DOHH2 (cell line): ENCODE measurements around the gene IRS1.

Experiments used
- EZH2phosphoT487 ChIP-seq: fragments of 200-600 bp; sonication (generic); IDR thresholded peaks from 2 replicates; pipeline ENCODE4 v1.6.1; 2017; ENCODE audit warnings: borderline replicate concordance, mild to moderate bottlenecking, antibody characterized with exemption, low read length, moderate library complexity, mixed read lengths
- TF ChIP-seq, protein P1 (sequence below): fragments of 200-600 bp; sonication (generic); IDR thresholded peaks from one replicate; pipeline ENCODE4 v1.5.1; 2014; ENCODE audit warnings: antibody characterized with exemption, mild to moderate bottlenecking, low read depth, low read length; ENCODE audit not compliant: poor library complexity, severe bottlenecking

- TF ChIP-seq, protein P1, sequence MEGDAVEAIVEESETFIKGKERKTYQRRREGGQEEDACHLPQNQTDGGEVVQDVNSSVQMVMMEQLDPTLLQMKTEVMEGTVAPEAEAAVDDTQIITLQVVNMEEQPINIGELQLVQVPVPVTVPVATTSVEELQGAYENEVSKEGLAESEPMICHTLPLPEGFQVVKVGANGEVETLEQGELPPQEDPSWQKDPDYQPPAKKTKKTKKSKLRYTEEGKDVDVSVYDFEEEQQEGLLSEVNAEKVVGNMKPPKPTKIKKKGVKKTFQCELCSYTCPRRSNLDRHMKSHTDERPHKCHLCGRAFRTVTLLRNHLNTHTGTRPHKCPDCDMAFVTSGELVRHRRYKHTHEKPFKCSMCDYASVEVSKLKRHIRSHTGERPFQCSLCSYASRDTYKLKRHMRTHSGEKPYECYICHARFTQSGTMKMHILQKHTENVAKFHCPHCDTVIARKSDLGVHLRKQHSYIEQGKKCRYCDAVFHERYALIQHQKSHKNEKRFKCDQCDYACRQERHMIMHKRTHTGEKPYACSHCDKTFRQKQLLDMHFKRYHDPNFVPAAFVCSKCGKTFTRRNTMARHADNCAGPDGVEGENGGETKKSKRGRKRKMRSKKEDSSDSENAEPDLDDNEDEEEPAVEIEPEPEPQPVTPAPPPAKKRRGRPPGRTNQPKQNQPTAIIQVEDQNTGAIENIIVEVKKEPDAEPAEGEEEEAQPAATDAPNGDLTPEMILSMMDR = no peak
- TF ChIP-seq EZH2phosphoT487 = no peak
Observed at GRCh38 chr2:226730481-226730880, 69.1 kb downstream of the IRS1 start.
